Astrocyte (in vitro differentiated cells and primary cell): ENCODE measurements around the gene UMOD. TPM values are rescaled to one million over a fixed set of nuclear protein-coding genes. Genes with fewer than 3 reads are reported as not detected.

Experiments used
- DNase-seq: peaks from one replicate; pipeline ENCODE4 v3.0.0-alpha.2; 2010; ENCODE audit warnings: low read depth
- FAIRE-seq: peaks from 2 replicates; lab custom pipeline; 2011; peaks lifted over from hg19 to GRCh38; lab: Jason Lieb, UNC
- H2AFZ ChIP-seq: 2 replicates; pipeline ENCODE4 v1.6.0; 2012; ENCODE audit warnings: low read depth, low read length, inconsistent platforms
- H3K27ac ChIP-seq: 2 replicates; pipeline ENCODE4 v1.5.1; 2011; ENCODE audit warnings: low read depth, low read length, inconsistent platforms
- H3K27me3 ChIP-seq: 2 replicates; pipeline ENCODE4 v1.6.0; 2011; ENCODE audit warnings: low read length, inconsistent platforms; ENCODE audit not compliant: insufficient read depth
- H3K36me3 ChIP-seq: 2 replicates; pipeline ENCODE4 v1.5.1; 2011; ENCODE audit warnings: low read length, inconsistent platforms; ENCODE audit not compliant: insufficient read depth
- H3K4me1 ChIP-seq: 2 replicates; pipeline ENCODE4 v1.5.1; 2011; ENCODE audit warnings: low read length, inconsistent platforms; ENCODE audit not compliant: insufficient read depth
- H3K4me2 ChIP-seq: 2 replicates; pipeline ENCODE4 v1.6.0; 2012; ENCODE audit warnings: low read length, inconsistent platforms
- H3K4me3 ChIP-seq: 2 replicates; pipeline ENCODE4 v1.5.1; 2011; ENCODE audit warnings: low read depth, mild to moderate bottlenecking, low read length, inconsistent platforms; ENCODE audit not compliant: insufficient read depth
- H3K79me2 ChIP-seq: 2 replicates; pipeline ENCODE4 v1.6.0; 2012; ENCODE audit warnings: mild to moderate bottlenecking, low read length, inconsistent platforms; ENCODE audit not compliant: insufficient read depth
- H3K9ac ChIP-seq: 2 replicates; pipeline ENCODE4 v1.6.0; 2012; ENCODE audit warnings: mild to moderate bottlenecking, low read length, inconsistent platforms
- H3K9me3 ChIP-seq: 2 replicates; pipeline ENCODE4 v1.5.1; 2012; ENCODE audit warnings: low read depth, mild to moderate bottlenecking, low read length, inconsistent platforms; ENCODE audit not compliant: insufficient read depth
- H4K20me1 ChIP-seq: 2 replicates; pipeline ENCODE4 v1.6.0; 2012; ENCODE audit warnings: low read length, inconsistent platforms; ENCODE audit not compliant: insufficient read depth
- H3K27ac Mint-ChIP-seq: one replicate; pipeline ENCODE4 v1.8.0; 2021; ENCODE audit warnings: mild to moderate bottlenecking, mixed read lengths; ENCODE audit not compliant: unreplicated experiment
- H3K27me3 Mint-ChIP-seq: one replicate; pipeline ENCODE4 v1.8.0; 2021; ENCODE audit warnings: low read depth, mixed read lengths; ENCODE audit not compliant: unreplicated experiment
- H3K36me3 Mint-ChIP-seq: one replicate; pipeline ENCODE4 v1.8.0; 2021; ENCODE audit warnings: low read depth, mixed read lengths; ENCODE audit not compliant: unreplicated experiment
- H3K4me1 Mint-ChIP-seq: one replicate; pipeline ENCODE4 v1.8.0; 2021; ENCODE audit warnings: low read depth, mixed read lengths; ENCODE audit not compliant: unreplicated experiment
- H3K4me3 Mint-ChIP-seq: one replicate; pipeline ENCODE4 v1.8.0; 2021; ENCODE audit warnings: mild to moderate bottlenecking, moderate library complexity, mixed read lengths; ENCODE audit not compliant: unreplicated experiment
- H3K9me3 Mint-ChIP-seq: one replicate; pipeline ENCODE4 v1.8.0; 2021; ENCODE audit warnings: mild to moderate bottlenecking, mixed read lengths; ENCODE audit not compliant: unreplicated experiment
- CTCF ChIP-seq: IDR thresholded peaks from 2 replicates; pipeline ENCODE4 v1.5.1; 2011; ENCODE audit warnings: low read depth, mild to moderate bottlenecking, inconsistent platforms, low read length, moderate library complexity; ENCODE audit not compliant: insufficient read depth
- EZH2 ChIP-seq: IDR thresholded peaks from 2 replicates; pipeline ENCODE4 v1.6.1; 2012; ENCODE audit warnings: mild to moderate bottlenecking, low read length, inconsistent platforms; ENCODE audit not compliant: insufficient read depth
- total RNA-seq: library from RNA; stranded (reverse); gene quantifications from 2 replicates; pipeline ENCODE4 v1.2.1, GENCODE V29; 2021

Gene UMOD
- total RNA-seq, 1 donor from 2014 or later: not detected

- FAIRE-seq: no peak
- no peaks in the 10 kb centered on the region for H3K27me3 ChIP-seq
- H2AFZ ChIP-seq: no peak overlapping the region
- no peak overlapping the region for H3K9ac ChIP-seq
- no peaks in the 10 kb centered on the region for H4K20me1 ChIP-seq
- no peak overlapping the region for H3K4me2 ChIP-seq
- no peak overlapping the region for H3K4me3 ChIP-seq
- no peaks in the 10 kb centered on the region for H3K4me1 ChIP-seq
- no peaks in the 10 kb centered on the region for H3K79me2 ChIP-seq
- H3K9me3 ChIP-seq: no peaks in the 10 kb centered on the region
- Mint-ChIP-seq H3K27me3 (peaks cover 26% of the 10 kb centered on the region), H3K4me1 (no peaks in the 10 kb centered on the region), H3K9me3 (no peaks in the 10 kb centered on the region), H3K4me3 (no peak overlapping the region), H3K27ac (no peak overlapping the region), H3K36me3 (no peaks in the 10 kb centered on the region)
- no peak overlapping the region for H3K27ac ChIP-seq
- no peaks in the 10 kb centered on the region for H3K36me3 ChIP-seq
- no peak for DNase-seq
- TF ChIP-seq EZH2 (no peak), CTCF (no peak)
Observed at GRCh38 chr16:20326321-20326720, 26.2 kb downstream of the UMOD start.

- Histone ChIP-seq H3K27ac (no peak overlapping the region), H3K4me2 (no peak overlapping the region), H3K36me3 (no peaks in the 10 kb centered on the region), H4K20me1 (no peaks in the 10 kb centered on the region), H3K4me3 (no peak overlapping the region), H3K4me1 (no peaks in the 10 kb centered on the region), H3K9me3 (no peaks in the 10 kb centered on the region), H3K79me2 (no peaks in the 10 kb centered on the region), H2AFZ (no peak overlapping the region), H3K9ac (no peak overlapping the region), H3K27me3 (no peaks in the 10 kb centered on the region)
- DNase-seq (no peak), FAIRE-seq (no peak)
- H3K9me3 Mint-ChIP-seq: no peaks in the 10 kb centered on the region
- TF ChIP-seq EZH2 (no peak), CTCF (no peak)
- H3K4me3 Mint-ChIP-seq: no peak overlapping the region
- no peak overlapping the region for H3K27ac Mint-ChIP-seq
- H3K27me3 Mint-ChIP-seq: peaks cover 30% of the 10 kb centered on the region
- H3K36me3 Mint-ChIP-seq: no peaks in the 10 kb centered on the region
- H3K4me1 Mint-ChIP-seq: no peaks in the 10 kb centered on the region
Observed at GRCh38 chr16:20325005-20325404, 27.5 kb downstream of the UMOD start.

- Mint-ChIP-seq H3K4me1 (no peaks in the 10 kb centered on the region), H3K27me3 (peaks cover 31% of the 10 kb centered on the region), H3K27ac (no peak overlapping the region)
Observed at GRCh38 chr16:20323591-20324117, 28.9 kb downstream of the UMOD start.

More at GRCh38 chr16:20323591-20324117, 28.9 kb downstream of the UMOD start:
- Mint-ChIP-seq H3K9me3 (no peaks in the 10 kb centered on the region), H3K4me3 (no peak overlapping the region), H3K36me3 (no peaks in the 10 kb centered on the region)
- DNase-seq: no peak
- FAIRE-seq: no peak
- Histone ChIP-seq H3K79me2 (no peaks in the 10 kb centered on the region), H3K4me1 (no peaks in the 10 kb centered on the region), H3K9me3 (no peaks in the 10 kb centered on the region), H3K27ac (no peak overlapping the region), H4K20me1 (no peaks in the 10 kb centered on the region), H3K4me2 (no peak overlapping the region), H2AFZ (no peak overlapping the region), H3K9ac (no peak overlapping the region), H3K4me3 (no peak overlapping the region), H3K27me3 (no peaks in the 10 kb centered on the region), H3K36me3 (no peaks in the 10 kb centered on the region)
- no peak for TF ChIP-seq CTCF
- TF ChIP-seq EZH2: no peak
